Measurements from ENCODE around the gene KCTD3. TPM values are rescaled to one million over a fixed set of nuclear protein-coding genes. Genes with fewer than 3 reads are reported as not detected.

KCTD3 gene
- total and polyA plus RNA-seq, 8 donors: 18.3 to 36.4 (median 24.8) TPM

GRCh38 chr1:215567491-215568298, 591 bp downstream of the KCTD3 start:
- no peaks in the 10 kb centered on the region for H3K36me3 ChIP-seq
- intact Hi-C loops (cut with DNase I): no loop called here
- H3K9me3 ChIP-seq: no peaks in the 10 kb centered on the region
- FAIRE-seq (no peak), ATAC-seq (peak; percentile 64 to 74 (median 72)), DNase-seq (peak in 5 of 6 donors; percentile 53 to 84 (median 54))
- H3K4me1 ChIP-seq: peaks cover 21 to 37% (median 21%) of the 10 kb centered on the region in 3 donors
- 0 to 1% methylated on average over 32 to 63 of the region's 63 CpGs for WGBS, 2 donors
- no peaks in the 10 kb centered on the region for H3K27me3 ChIP-seq
- H3K4me3 ChIP-seq: peak overlapping the region; percentile 73 to 87 (median 76)
- H3K27ac ChIP-seq: peak overlapping the region; percentile 91 to 96 (median 95)
- TF ChIP-seq CTCF (IDR thresholded peaks at IDR 0.05): no peak

GRCh38 chr1:215568299-215568692, 1.2 kb downstream of the KCTD3 start:
- no peaks in the 10 kb centered on the region for H3K36me3 ChIP-seq
- WGBS, 2 donors: 0 to 3% methylated on average over 3 of the region's 5 CpGs
- no peak for TF ChIP-seq CTCF (IDR thresholded peaks at IDR 0.05)
- H3K4me1 ChIP-seq: peaks cover 25 to 39% (median 27%) of the 10 kb centered on the region in 3 donors
- ATAC-seq (peak in 2 of 4 donors; percentile 14 to 27), FAIRE-seq (no peak), DNase-seq (peak in 1 of 6 donors; percentile 16)
- no peaks in the 10 kb centered on the region for H3K27me3 ChIP-seq
- H3K9me3 ChIP-seq: no peaks in the 10 kb centered on the region
- peak overlapping the region; percentile 73 to 87 (median 76) for H3K4me3 ChIP-seq
- intact Hi-C loops (cut with DNase I): no loop called here
- H3K27ac ChIP-seq: peak overlapping the region; percentile 91 to 96 (median 95)

GRCh38 chr1:215569986-215570824, 3.1 kb downstream of the KCTD3 start:
- peak overlapping the region in 3 of 4 donors; percentile 5 to 96 (median 95) for H3K27ac ChIP-seq

GRCh38 chr1:215581896-215582295, 14.8 kb downstream of the KCTD3 start:
- WGBS, 2 donors: 88 to 92% methylated on average over 2 of the region's 2 CpGs
- Histone ChIP-seq H3K4me1 (no peaks in the 10 kb centered on the region), H3K27ac (no peak overlapping the region), H3K36me3 (peaks cover 0 to 46% (median 0%) of the 10 kb centered on the region in 3 donors), H3K9me3 (no peaks in the 10 kb centered on the region), H3K27me3 (no peaks in the 10 kb centered on the region), H3K4me3 (no peak overlapping the region)
- FAIRE-seq: no peak
- DNase-seq: no peak
- TF ChIP-seq CTCF (IDR thresholded peaks at IDR 0.05): no peak
- no peak for ATAC-seq
- intact Hi-C loops (cut with DNase I): no loop called here

More at GRCh38 chr1:215569986-215570824, 3.1 kb downstream of the KCTD3 start:
- H3K4me3 ChIP-seq: peak overlapping the region in 2 of 4 donors; percentile 75 to 87
- FAIRE-seq: no peak
- no peak for DNase-seq
- TF ChIP-seq CTCF (IDR thresholded peaks at IDR 0.05): no peak
- H3K4me1 ChIP-seq: peaks cover 25 to 39% (median 38%) of the 10 kb centered on the region in 3 donors
- ATAC-seq: peak; percentile 12 to 38 (median 32)
- intact Hi-C loops (cut with DNase I): no loop called here
- no peaks in the 10 kb centered on the region for H3K9me3 ChIP-seq
- 13 to 15% methylated on average over 3 of the region's 3 CpGs for WGBS, 2 donors
- H3K36me3 ChIP-seq: peaks cover 0 to 2% (median 0%) of the 10 kb centered on the region in 3 donors
- H3K27me3 ChIP-seq: no peaks in the 10 kb centered on the region
